GM12892 (cell line): ENCODE data around the gene DICER1.

ENCODE experiments used
- POLR2A ChIP-seq: IDR thresholded peaks from 2 replicates; pipeline ENCODE4 v1.6.1; 2011; ENCODE audit warnings: low read depth, low read length, control low read depth
- POLR2AphosphoS5 ChIP-seq: IDR thresholded peaks from 2 replicates; pipeline ENCODE4 v1.6.1; 2011; ENCODE audit warnings: low read depth, low read length, control low read depth
- TAF1 ChIP-seq: IDR thresholded peaks from 2 replicates; pipeline ENCODE4 v1.6.1; 2011; ENCODE audit warnings: low read depth, mild to moderate bottlenecking, control low read depth, low read length, borderline replicate concordance

DNA sequence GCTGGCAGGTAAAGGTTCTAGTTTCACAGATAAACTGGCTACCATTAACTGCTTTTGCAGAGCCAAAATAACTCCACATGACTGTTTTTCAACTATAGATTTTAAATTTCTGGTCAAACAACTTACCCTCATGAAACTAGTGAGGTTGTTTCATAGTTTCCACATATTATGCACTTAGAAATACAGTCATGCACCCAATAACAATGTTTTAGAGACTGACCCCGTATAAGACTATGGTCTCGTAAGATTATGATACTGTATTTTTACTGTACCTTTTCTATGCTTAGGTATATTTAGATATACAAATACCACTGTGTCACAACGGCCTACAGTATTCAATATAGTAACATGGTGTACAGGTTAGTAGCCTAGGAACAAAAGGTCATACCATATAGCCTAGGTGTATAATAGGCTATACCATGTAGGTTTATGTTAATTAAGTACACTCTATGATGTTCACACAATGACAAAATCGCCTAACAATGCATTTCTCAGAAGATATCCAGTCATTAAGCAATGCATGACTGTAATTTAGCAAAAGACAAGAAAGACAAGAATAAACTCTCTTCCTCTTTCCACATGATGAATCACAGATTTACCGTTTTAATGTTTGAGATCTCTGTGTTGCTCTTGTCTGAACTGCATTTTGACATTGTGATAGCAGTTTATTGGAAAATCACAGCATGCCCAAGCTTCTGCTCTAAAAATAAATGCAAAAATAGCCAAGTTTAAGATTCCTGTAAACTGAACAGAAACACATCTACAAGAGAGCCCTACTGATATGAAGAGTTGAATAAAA lies 17.1 kb downstream of the DICER1 start:
- no peak for TF ChIP-seq POLR2A
- no peak for TF ChIP-seq POLR2AphosphoS5
- no peak for TF ChIP-seq TAF1
